HAP-1 (cell line): ENCODE measurements around the gene FILIP1L.

Experiments
- DNase-seq, 2 experiments: peaks; one replicate each; pipeline ENCODE4 v3.0.0-alpha.2; 2016 to 2020; ENCODE audit warnings: low spot score in 2 of 2
- H3K27me3 ChIP-seq: fragments of 250-450 bp; sonication (Bioruptor Pico); 2 replicates; pipeline ENCODE4 v1.5.1; 2020; ENCODE audit warnings: low read depth, mild to moderate bottlenecking, moderate library complexity
- H3K36me3 ChIP-seq: fragments of 250-450 bp; sonication (Bioruptor Pico); replicated peaks from 2 replicates; pipeline ENCODE4 v1.5.1; 2020; ENCODE audit warnings: mild to moderate bottlenecking
- H3K4me1 ChIP-seq: fragments of 250-450 bp; sonication (Bioruptor Pico); 2 replicates; pipeline ENCODE4 v1.5.1; 2020; ENCODE audit warnings: mild to moderate bottlenecking
- H3K4me3 ChIP-seq: fragments of 250-450 bp; sonication (Bioruptor Pico); 2 replicates; pipeline ENCODE4 v1.5.1; 2020; ENCODE audit warnings: mild to moderate bottlenecking, moderate library complexity
- H3K9me3 ChIP-seq: fragments of 250-450 bp; sonication (Bioruptor Pico); 2 replicates; pipeline ENCODE4 v1.5.1; 2020; ENCODE audit warnings: mild to moderate bottlenecking, moderate library complexity
- in situ Hi-C: fragments of 300-500 bp; cut with MboI; formaldehyde crosslinking; loops from 3 replicates; pipeline ENCODE4 v1.14.3; 2020; ENCODE audit warnings: low sequenced_read_pairs, inconsistent platforms, mixed read lengths

Gene FILIP1L

DNA sequence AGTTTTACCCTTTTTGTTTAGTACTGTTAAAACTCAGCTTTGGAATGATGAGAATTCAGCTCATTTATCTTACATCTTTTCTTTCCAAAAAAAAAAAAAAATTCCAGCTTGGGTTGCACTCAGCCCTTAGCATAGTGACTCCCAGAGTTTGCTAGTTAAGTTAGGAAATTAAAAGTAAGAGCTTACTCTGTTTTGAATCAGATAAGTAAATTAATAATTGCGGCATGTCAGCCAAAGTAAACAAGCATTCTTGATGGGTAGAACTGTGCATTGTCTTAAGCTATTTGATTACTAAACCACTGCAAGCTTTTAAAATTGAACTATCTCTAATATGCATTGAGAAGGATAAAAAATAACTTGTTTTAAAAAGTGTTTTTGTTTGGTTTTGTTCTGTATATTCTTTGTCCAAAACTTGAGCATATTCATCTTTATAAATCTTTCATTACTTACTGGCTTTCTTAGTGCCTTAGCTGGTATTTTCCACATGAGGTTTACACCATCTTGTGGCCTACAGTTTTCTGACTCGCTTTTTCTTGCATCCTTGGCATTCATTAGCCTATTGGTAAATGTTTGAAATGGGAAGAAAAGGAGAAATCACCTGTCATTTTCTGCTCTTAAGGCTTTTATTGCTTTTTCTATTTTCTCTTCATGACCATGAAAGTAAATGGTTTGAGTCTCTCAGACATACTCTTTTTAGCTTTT is 107.6 kb downstream of the FILIP1L start:
- H3K4me3 ChIP-seq, result no peak overlapping the region
- H3K9me3 ChIP-seq, result no peaks in the 10 kb centered on the region
- no peaks in the 10 kb centered on the region for H3K36me3 ChIP-seq
- in situ Hi-C loops, result no loop called here
- H3K4me1 ChIP-seq, result peaks cover 23% of the 10 kb centered on the region
- DNase-seq, result no peak
- H3K27me3 ChIP-seq, result no peaks in the 10 kb centered on the region

DNA sequence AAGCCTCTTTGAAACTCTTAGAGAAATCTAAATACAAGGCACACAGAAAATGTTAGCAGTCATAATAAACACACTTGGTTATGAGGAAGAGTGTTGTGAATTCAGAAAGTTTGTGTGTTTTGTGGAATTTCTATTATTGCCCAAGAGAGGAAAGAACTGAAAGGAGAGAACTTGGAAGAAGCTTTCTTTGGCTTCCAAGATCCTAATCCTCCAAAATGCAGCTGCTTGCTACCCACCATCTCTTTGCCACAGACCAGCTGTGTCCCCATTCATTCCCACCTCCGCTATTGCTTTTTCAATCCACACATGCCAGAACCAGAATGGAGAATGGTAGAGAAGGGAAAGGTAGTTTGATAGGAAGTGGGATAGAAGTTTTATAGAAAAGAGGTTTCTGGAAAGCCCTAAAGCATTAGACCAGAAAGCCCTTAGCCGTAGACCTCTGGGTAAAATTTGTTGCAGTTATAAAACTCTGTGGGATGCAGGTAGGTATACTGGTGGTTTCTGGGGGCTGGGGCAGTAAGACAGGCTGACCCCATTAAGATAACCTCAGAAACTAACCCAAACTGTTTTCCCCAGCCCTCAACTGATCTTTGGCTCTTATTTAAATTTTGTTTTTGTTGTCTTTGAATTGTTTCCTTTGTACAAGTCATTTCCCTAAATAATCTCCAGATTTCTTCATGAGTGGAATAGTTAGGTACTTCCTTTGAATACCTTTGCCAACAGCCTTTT is 108.5 kb downstream of the FILIP1L start:
- in situ Hi-C loops, result no loop called here
- Histone ChIP-seq H3K27me3 (no peaks in the 10 kb centered on the region), H3K36me3 (no peaks in the 10 kb centered on the region), H3K9me3 (no peaks in the 10 kb centered on the region), H3K4me3 (no peak overlapping the region), H3K4me1 (peaks cover 23% of the 10 kb centered on the region)
- DNase-seq, result no peak

DNA sequence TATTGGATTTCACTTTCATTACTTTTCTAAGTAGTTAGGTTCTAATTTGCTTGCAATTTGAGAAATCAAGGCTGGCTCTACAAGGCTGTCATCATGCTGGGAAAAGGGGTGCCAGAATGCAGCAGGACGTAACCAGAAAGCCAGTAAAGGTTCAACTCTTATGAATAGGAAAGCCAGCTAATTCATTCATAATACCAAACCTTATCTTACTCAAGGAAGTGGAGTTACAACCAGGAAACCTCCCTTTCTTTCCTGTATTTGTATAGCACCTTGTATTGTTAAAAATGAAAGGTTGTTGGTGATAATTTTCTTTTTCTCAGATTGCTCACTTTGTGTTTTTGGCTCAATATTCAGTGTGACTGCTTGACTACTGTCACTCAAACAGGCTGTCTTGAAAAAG is 109.4 kb downstream of the FILIP1L start:
- DNase-seq, result no peak
- Histone ChIP-seq H3K9me3 (no peaks in the 10 kb centered on the region), H3K36me3 (no peaks in the 10 kb centered on the region), H3K27me3 (no peaks in the 10 kb centered on the region), H3K4me1 (peaks cover 19% of the 10 kb centered on the region), H3K4me3 (no peak overlapping the region)
- in situ Hi-C loops, result no loop called here

DNA sequence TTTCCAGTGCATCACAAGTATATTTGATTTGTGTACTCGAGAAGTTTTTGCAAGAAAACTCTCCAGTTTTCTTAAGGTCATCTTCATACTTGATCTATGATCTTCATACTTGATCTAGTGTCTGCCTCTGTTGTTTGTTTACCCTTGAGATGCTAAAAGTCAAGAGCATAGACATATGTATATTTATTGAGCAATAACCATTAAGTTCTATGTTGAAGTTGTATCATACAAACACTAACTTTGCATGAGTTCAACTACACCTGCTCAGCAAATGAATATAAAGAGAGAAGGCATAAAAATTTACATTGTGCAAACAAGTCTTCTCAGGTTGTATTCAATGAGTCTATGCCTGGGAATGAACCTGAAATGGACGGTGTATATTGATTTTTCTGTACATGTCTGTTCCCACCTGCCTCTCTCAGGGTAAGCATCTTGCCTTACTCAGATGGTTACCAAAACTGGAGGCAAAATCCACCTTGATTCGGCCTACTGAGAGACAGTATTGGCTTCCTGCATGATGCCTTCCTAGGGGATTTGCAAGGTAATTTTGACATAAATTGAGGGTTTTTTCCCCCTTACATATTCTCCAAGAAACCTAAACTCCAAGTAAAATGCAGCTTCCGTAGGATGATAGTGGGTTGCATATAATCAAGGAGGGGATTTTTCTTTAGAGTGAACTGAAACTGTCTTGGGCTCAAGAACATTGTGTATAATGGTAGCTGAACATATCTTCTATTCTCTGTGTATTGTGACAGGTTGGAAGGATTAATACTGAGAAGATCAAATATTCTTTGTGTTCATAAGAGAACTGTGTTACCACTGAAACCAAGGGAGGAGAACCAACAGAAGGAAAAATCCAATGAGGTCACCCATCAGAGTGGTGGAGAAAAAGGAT is 110.4 kb downstream of the FILIP1L start:
- Histone ChIP-seq H3K4me3 (no peak overlapping the region), H3K36me3 (no peaks in the 10 kb centered on the region), H3K9me3 (no peaks in the 10 kb centered on the region), H3K4me1 (peaks cover 17% of the 10 kb centered on the region), H3K27me3 (no peaks in the 10 kb centered on the region)
- no peak for DNase-seq
- in situ Hi-C loops, result no loop called here

DNA sequence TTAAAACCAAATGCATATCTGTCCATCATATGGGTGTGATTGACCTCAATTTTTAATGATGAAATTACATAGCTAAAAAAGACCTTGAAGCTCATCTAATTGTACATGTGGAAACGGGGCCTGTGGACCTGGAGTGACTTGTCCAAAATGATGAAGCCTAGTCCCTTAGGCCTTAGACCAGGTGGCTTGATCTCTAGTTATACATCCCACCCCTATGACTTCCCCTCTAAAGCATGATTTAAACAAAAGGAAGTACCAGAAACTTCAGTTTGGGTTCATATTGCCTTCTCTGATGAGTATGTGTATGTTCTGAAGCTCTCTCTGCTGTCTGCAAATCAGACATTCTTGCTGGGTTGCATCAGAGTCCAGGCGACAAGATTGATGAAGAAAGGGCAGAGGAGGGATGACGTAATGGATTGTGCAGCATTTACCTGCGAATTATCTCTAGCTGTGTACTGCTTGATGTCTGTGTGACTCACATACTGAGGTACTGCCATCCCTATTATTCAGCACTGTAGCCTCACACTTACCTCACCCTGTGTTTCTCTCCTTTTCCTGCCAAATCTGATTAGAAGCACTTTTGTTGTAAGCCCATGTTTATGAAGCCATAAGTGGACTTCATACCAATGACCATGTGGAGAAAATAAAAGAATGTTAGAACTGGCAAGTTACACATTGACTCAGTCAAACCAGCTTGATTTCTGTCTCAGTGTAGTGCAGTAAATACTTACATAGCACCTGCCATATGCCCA is 111.5 kb downstream of the FILIP1L start:
- Histone ChIP-seq H3K4me3 (no peak overlapping the region), H3K27me3 (no peaks in the 10 kb centered on the region), H3K9me3 (no peaks in the 10 kb centered on the region), H3K4me1 (peaks cover 8% of the 10 kb centered on the region), H3K36me3 (no peaks in the 10 kb centered on the region)
- DNase-seq, result no peak
- in situ Hi-C loops, result no loop called here

DNA sequence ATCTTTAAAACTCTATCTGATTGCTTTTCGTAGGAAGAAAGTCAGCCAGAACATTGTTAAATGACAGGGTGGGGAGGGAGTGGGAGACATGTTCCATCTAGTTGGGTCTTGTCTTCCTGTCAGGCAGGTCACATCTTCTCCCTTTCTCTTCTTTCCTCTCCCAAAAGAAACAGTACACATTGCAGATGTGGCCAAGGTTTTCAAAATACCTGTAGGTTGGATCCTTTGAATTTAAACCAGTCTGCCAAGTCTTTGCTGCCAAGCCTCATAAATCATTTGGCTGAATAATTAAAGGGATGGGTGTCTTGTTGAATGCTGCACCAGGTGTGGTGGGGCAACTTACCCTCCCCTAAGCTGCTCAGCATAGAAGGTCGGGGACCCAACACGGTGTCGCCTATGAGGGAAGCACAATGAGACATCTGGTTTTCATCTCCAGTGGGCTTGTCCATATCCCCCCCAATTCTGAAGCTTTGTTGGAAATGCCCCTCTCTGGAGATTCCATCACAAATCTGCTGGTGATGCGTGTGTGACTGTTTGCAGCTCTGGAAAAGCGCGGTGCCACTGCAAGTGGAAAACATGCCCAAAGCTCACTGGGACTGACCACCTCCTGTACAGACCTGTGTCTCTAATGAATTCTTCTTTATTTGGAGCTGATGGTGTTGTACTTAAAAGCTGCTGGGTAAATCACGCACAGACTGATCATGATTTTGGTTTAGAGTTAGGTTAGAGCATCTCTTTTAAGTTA is 112.6 kb downstream of the FILIP1L start:
- no peak for DNase-seq
- no peaks in the 10 kb centered on the region for H3K27me3 ChIP-seq
- H3K4me1 ChIP-seq, result peaks cover 8% of the 10 kb centered on the region
- in situ Hi-C loops, result no loop called here
- H3K4me3 ChIP-seq, result no peak overlapping the region
- H3K9me3 ChIP-seq, result no peaks in the 10 kb centered on the region
- H3K36me3 ChIP-seq, result no peaks in the 10 kb centered on the region

DNA sequence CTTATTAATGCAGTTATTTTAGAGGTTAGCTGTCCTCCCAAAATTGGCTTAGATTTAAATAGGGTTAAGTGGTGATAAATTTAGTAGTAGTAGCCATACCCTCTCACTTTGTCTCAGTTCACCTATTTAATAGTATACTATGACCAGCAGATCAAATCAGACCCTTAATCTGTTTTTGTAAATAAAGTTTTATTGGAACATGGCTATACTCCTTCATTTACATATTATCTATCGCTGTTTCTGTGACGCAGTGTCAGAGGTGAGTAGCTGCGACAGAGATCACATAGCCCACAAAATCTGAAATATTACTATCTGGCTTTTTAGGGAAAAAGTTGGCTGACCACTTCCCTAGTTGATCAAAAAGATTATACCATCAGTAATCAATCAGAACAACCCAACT is 113.2 kb downstream of the FILIP1L start:
- Histone ChIP-seq H3K36me3 (no peaks in the 10 kb centered on the region), H3K27me3 (no peaks in the 10 kb centered on the region), H3K4me3 (no peak overlapping the region), H3K4me1 (peaks cover 5% of the 10 kb centered on the region), H3K9me3 (no peaks in the 10 kb centered on the region)
- in situ Hi-C loops, result no loop called here
- DNase-seq, result no peak

DNA sequence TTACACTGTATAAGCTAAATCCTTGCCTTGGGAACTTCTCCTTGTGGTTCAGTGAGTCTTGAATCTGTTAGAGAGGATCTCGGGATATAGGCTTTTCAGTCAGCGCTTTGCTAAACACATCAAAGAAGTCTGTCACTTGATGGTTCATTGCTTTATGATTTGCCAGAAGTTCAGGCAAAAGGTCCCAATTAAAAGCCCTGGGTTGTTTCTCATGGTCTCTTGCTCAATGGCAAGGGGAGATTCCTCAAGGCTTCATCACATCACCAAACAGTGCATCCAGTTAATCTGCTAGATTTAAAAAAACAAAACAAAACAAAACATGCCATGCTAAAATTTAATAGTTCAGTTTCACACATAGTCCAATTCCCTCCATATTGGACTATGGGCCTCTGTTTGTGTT is 114.8 kb downstream of the FILIP1L start:
- Histone ChIP-seq H3K9me3 (no peaks in the 10 kb centered on the region; the same call in 1 of the 2 replicates), H3K4me1 (no peaks in the 10 kb centered on the region), H3K4me3 (no peak overlapping the region), H3K27me3 (no peaks in the 10 kb centered on the region), H3K36me3 (no peaks in the 10 kb centered on the region)
- in situ Hi-C loops, result no loop called here
- DNase-seq, result no peak

DNA sequence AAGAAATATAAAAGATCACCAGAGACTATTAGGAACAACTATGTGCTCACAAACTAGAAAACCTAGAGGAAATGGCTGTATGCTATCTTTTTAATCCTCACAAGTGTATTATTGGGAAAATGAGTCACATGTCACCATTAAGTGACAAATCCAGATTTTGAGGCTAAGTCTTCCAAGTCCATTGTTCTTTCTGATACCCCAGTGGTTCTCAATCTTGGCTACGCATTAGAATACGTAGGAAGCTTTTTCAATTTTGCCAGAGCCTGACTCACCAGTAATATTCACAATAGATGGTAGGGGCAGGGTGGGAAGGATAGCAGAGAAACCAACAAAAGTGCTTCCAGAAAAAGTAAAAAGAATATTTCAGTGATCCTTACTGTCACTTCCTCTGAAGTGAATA is 117.0 kb downstream of the FILIP1L start:
- Histone ChIP-seq H3K9me3 (peaks cover 5% of the 10 kb centered on the region; the same call in 1 of the 2 replicates), H3K4me3 (no peak overlapping the region), H3K36me3 (no peaks in the 10 kb centered on the region), H3K4me1 (no peaks in the 10 kb centered on the region), H3K27me3 (no peaks in the 10 kb centered on the region)
- in situ Hi-C loops, result no loop called here
- no peak for DNase-seq

DNA sequence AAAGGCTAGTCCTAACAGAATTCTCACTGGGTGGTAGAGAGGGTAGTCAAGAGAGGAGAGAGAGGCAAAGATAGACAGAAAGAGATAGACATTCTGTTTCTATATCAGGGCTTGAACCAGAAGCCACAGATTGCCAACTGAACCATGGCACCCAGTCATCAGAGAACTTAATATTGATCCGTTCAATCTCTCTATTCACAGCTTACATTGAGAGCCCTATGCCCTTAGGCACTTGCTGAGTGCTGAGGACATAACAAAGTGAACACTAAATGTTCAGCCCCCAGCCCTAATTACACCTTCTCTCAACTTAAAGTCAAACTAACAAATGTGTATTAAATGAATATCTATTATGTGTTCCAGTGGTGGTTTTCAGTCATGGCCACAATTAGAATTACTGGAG is 124.1 kb downstream of the FILIP1L start:
- Histone ChIP-seq H3K4me3 (no peak overlapping the region), H3K4me1 (peaks cover 9% of the 10 kb centered on the region), H3K36me3 (no peaks in the 10 kb centered on the region), H3K9me3 (peaks cover 5% of the 10 kb centered on the region; the same call in 1 of the 2 replicates), H3K27me3 (no peaks in the 10 kb centered on the region)
- in situ Hi-C loops, result no loop called here
- DNase-seq, result no peak

DNA sequence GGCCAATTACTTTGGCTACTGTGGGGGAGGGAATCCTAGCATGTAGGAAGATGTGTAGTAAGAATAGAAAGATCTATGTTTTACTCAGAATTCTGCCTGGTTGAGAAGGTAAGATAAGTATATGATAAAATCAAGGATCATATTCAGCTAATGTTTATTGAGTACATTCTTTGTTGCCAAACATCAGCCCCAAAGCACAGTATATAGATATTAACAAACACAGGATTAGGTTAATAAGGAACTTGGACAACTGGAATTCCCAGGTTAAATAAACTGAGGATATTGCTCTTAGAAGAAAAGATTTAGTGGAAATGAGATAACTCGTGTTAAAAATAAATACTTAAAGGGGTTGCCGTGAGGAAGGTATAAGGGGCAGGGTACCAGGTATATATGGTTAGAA is 129.6 kb downstream of the FILIP1L start:
- Histone ChIP-seq H3K4me3 (no peak overlapping the region), H3K27me3 (no peaks in the 10 kb centered on the region), H3K36me3 (no peaks in the 10 kb centered on the region), H3K9me3 (no peaks in the 10 kb centered on the region), H3K4me1 (peaks cover 18% of the 10 kb centered on the region)
- no peak for DNase-seq
- in situ Hi-C loops, result no loop called here

DNA sequence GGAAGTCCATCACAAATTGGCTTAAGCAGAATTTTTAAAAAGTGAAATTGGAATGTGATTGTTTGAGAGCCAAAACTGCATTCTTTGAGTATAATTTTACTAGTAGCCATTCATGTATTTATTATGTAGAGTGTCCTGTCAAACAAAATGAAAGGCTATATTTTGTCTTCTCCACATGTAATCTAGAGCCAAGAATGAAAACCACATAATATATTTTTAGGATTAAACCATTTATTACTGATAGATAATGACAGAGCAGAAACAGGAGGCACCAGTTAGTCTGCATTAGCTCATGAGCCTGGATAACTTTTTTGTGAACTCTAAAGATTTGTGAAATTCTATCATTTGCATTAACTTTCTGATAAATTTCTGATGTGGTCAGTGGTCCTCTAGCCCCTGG is 130.2 kb downstream of the FILIP1L start:
- Histone ChIP-seq H3K9me3 (no peaks in the 10 kb centered on the region), H3K4me1 (peaks cover 18% of the 10 kb centered on the region), H3K4me3 (no peak overlapping the region), H3K36me3 (no peaks in the 10 kb centered on the region), H3K27me3 (no peaks in the 10 kb centered on the region)
- no peak for DNase-seq
- in situ Hi-C loops, result no loop called here

DNA sequence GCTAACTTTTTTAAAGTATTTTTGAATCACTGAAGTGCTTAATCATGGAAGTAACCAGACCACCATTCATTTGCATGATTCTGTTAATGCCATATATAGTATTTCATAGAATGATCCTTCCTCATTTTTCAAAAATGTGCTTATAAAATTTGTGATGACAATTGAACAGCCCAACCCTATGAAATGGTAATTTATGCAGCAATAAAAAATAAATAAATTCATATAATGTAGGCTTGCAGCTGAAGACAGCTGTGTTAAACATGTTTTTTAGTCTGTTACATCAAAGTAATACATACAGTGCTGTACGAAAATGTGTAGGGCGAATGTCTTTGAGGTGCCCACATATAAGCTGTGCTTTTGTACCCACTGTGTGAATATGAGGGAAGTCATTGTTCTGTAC is 131.7 kb downstream of the FILIP1L start:
- Histone ChIP-seq H3K9me3 (no peaks in the 10 kb centered on the region), H3K4me1 (peaks cover 11% of the 10 kb centered on the region), H3K4me3 (no peak overlapping the region), H3K36me3 (no peaks in the 10 kb centered on the region), H3K27me3 (no peaks in the 10 kb centered on the region)
- in situ Hi-C loops, result no loop called here
- no peak for DNase-seq
